ENCODE measurements around the gene PAPPA.

PAPPA gene

GRCh38 chr9:116191576-116192415 is 38.2 kb downstream of the PAPPA start:
- no peak for DNase-seq (ENCODE audit: low read depth)
- H3K4me3 ChIP-seq (ENCODE audit: low read length): no peak overlapping the region
- peak; percentile 10 for TF ChIP-seq CTCF (conservative IDR thresholded peaks at IDR 0.05; ENCODE audit: low read depth, low read length)

GRCh38 chr9:116193636-116194035 is 40.0 kb downstream of the PAPPA start:
- no peak for DNase-seq (ENCODE audit: low read depth)
- no peak overlapping the region for H3K4me3 ChIP-seq (ENCODE audit: low read length)
- TF ChIP-seq CTCF (conservative IDR thresholded peaks at IDR 0.05; ENCODE audit: low read depth, low read length): no peak

- no peak for DNase-seq (ENCODE audit: low read depth)
- no peak for TF ChIP-seq CTCF (conservative IDR thresholded peaks at IDR 0.05; ENCODE audit: low read depth, low read length)
- H3K4me3 ChIP-seq (ENCODE audit: low read length): no peak overlapping the region
These were observed 43.2 kb downstream of the PAPPA start for GRCh38 chr9:116196806-116197205.

GRCh38 chr9:116198344-116198743 is 44.8 kb downstream of the PAPPA start:
- DNase-seq (ENCODE audit: low read depth): no peak
- TF ChIP-seq CTCF (conservative IDR thresholded peaks at IDR 0.05; ENCODE audit: low read depth, low read length): no peak
- H3K4me3 ChIP-seq (ENCODE audit: low read length): no peak overlapping the region

- TF ChIP-seq CTCF (conservative IDR thresholded peaks at IDR 0.05; ENCODE audit: low read depth, low read length): no peak
- no peak overlapping the region for H3K4me3 ChIP-seq (ENCODE audit: low read length)
- DNase-seq (ENCODE audit: low read depth): no peak
These were observed 48.8 kb downstream of the PAPPA start for GRCh38 chr9:116202219-116202912.

- no peak for TF ChIP-seq CTCF (conservative IDR thresholded peaks at IDR 0.05; ENCODE audit: low read depth, low read length)
- no peak for DNase-seq (ENCODE audit: low read depth)
- no peak overlapping the region for H3K4me3 ChIP-seq (ENCODE audit: low read length)
These were observed 50.8 kb downstream of the PAPPA start for GRCh38 chr9:116204252-116204882.
